AG04450 (cell line): Measurements from ENCODE around the gene SLC22A23. TPM values are rescaled to one million over a fixed set of nuclear protein-coding genes. Genes with fewer than 3 reads are reported as not detected.

Source experiments
- CTCF ChIA-PET: fragments of 300-600, 350-600 bp; formaldehyde crosslinking; extraction: SDS; loops from one replicate; lab custom pipeline; 2022; ENCODE audit warnings: antibody characterized with exemption, inconsistent platforms; lab: Charles Lee
- POLR2A ChIA-PET: fragments of 350-600 bp; formaldehyde crosslinking; extraction: SDS; loops from one replicate; lab custom pipeline; 2021; ENCODE audit warnings: antibody characterized with exemption, inconsistent platforms; lab: Yijun Ruan, JAX
- DNase-seq: peaks from one replicate; pipeline ENCODE4 v3.0.0-alpha.2; 2011; ENCODE audit warnings: low read depth, low spot score
- H3K27ac ChIP-seq: one replicate; pipeline ENCODE4 v1.5.1; 2012; ENCODE audit warnings: low read depth, low read length, control low read depth
- H3K27me3 ChIP-seq: one replicate; pipeline ENCODE4 v1.6.0; 2012; ENCODE audit warnings: low read length; ENCODE audit not compliant: control insufficient read depth, insufficient read depth
- H3K4me3 ChIP-seq: 2 replicates; pipeline ENCODE4 v1.5.1; 2011; ENCODE audit warnings: mild to moderate bottlenecking, low read depth, low read length, control low read depth
- H3K9me3 ChIP-seq: 2 replicates; pipeline ENCODE4 v1.5.1; 2012; ENCODE audit warnings: low read length; ENCODE audit not compliant: control insufficient read depth, insufficient read depth
- CTCF ChIP-seq: IDR thresholded peaks from 2 replicates; pipeline ENCODE4 v1.5.1; 2011; ENCODE audit warnings: low read depth, low read length, control low read depth, inconsistent platforms
- polyA plus RNA-seq: library from polyadenylated mRNA; depleted of rRNA; stranded (reverse); fragments of >200 nt; gene quantifications from 2 replicates; pipeline ENCODE4 v1.2.3, GENCODE V29; 2011

Gene SLC22A23
- polyA plus RNA-seq, 1 experiment, result not detected

GRCh38 chr6:3233321-3233720 lies 223.5 kb downstream of the SLC22A23 start:
- H3K27ac ChIP-seq, result no peak overlapping the region
- ChIA-PET POLR2A (interaction anchor here (0.8 kb wide), 1 partner anchor 76 kb away, joined by 3 read pairs; the partner anchor contains the start of gene TUBB2A), CTCF (interaction anchor here (1.4 kb wide), 1 partner anchor 18 kb away, joined by 8 read pairs; no protein-coding TSS in a partner anchor)
- no peak overlapping the region for H3K4me3 ChIP-seq
- H3K9me3 ChIP-seq, result no peaks in the 10 kb centered on the region; the same call in 1 of the 2 replicates
- no peak for DNase-seq
- H3K27me3 ChIP-seq, result peaks cover 74% of the 10 kb centered on the region
- no peak for TF ChIP-seq CTCF

DNA sequence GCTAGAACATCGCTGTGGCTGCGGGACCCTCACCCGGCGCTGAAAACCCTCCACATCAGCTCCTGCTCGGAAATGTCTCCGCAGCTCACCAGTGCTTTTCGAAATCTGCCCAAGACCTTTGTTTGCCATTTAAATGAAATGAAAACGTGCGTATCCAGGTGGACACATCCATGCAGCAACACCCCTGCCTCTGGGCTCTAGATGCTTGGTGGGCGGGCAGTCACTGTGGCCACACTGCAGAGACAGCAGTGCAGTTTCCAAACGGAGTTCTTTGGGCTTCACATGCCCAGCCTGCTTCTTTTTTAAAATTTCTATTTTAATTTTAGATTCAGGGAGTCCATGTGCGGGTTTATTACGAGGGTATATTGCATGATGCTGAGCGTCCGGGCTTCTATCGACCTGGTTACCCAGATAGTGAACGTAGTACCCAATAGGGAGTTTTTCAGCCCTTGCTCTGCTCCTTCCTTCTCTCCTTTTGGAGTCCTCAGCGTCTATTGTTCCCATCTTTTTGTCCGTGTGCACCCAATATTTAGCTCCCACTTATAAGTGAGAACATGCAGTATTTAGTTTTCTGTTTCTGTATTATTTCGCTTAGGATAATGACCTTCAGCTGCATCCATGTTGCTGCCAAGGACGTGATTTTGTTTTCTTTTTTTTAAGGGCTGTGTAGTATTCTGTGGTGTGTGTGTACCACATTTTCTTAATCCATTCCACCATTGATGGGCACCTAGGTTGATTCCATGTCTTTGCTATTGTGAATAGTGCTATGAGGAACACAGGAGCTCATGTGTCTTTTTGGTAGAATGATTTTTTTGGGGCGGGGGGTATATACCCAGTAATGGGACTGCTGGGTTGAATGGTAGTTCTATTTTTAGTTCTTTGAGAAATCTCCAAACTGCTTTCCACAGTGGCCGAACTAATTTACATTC lies 224.6 kb downstream of the SLC22A23 start:
- Histone ChIP-seq H3K4me3 (peak overlapping the region; percentile 65), H3K27me3 (peaks cover 81% of the 10 kb centered on the region), H3K27ac (no peak overlapping the region), H3K9me3 (no peaks in the 10 kb centered on the region; the same call in 1 of the 2 replicates)
- POLR2A ChIA-PET, result interaction anchor here (1.6 kb wide), 1 partner anchor 15 kb away, joined by 10 read pairs; no protein-coding TSS in a partner anchor
- CTCF ChIA-PET, result interaction anchor here (1.0 to 2.3 kb wide), 2 partner anchors 19 to 74 kb away, joined by 3 to 9 read pairs; no protein-coding TSS in a partner anchor
- no peak for DNase-seq
- TF ChIP-seq CTCF, result no peak

GRCh38 chr6:3231247-3232016 lies 225.4 kb downstream of the SLC22A23 start:
- TF ChIP-seq CTCF, result no peak
- H3K27ac ChIP-seq, result peak overlapping the region; percentile 31
- CTCF ChIA-PET, result interaction anchor here (0.6 to 2.3 kb wide), 4 partner anchors 20 to 106 kb away, joined by 3 to 9 read pairs (median 4); no protein-coding TSS in a partner anchor

GRCh38 chr6:3230900-3231246 lies 226.0 kb downstream of the SLC22A23 start:
- peak overlapping the region; percentile 65 for H3K4me3 ChIP-seq
- DNase-seq, result no peak
- peaks cover 90% of the 10 kb centered on the region for H3K27me3 ChIP-seq
- ChIA-PET POLR2A (interaction anchor here (0.6 to 1.6 kb wide), 3 partner anchors 13 to 74 kb away, joined by 3 to 10 read pairs (median 4); partner anchors contain the start of gene TUBB2A), CTCF (interaction anchor here (0.6 to 2.3 kb wide), 3 partner anchors 21 to 105 kb away, joined by 3 to 9 read pairs (median 4); no protein-coding TSS in a partner anchor)
- H3K27ac ChIP-seq, result no peak overlapping the region
- H3K9me3 ChIP-seq, result no peaks in the 10 kb centered on the region; the same call in 1 of the 2 replicates
- no peak for TF ChIP-seq CTCF

More at GRCh38 chr6:3231247-3232016, 225.4 kb downstream of the SLC22A23 start:
- Histone ChIP-seq H3K27me3 (peaks cover 89% of the 10 kb centered on the region), H3K4me3 (peak overlapping the region; percentile 65), H3K9me3 (no peaks in the 10 kb centered on the region; the same call in 1 of the 2 replicates)
- POLR2A ChIA-PET, result interaction anchor here (0.6 to 1.6 kb wide), 3 partner anchors 13 to 74 kb away, joined by 3 to 10 read pairs (median 4); partner anchors contain the start of gene TUBB2A
- DNase-seq, result peak; percentile 10
